Measurements from ENCODE around the gene AKAP8L. TPM values are rescaled to one million over a fixed set of nuclear protein-coding genes. Genes with fewer than 3 reads are reported as not detected.

The AKAP8L gene
- total RNA-seq, 1 experiment from 2014 or later: 106 TPM

GRCh38 chr19:15424121-15424520 lies 5.3 kb upstream of the AKAP8L start (continued):
- TF ChIP-seq, protein P1, sequence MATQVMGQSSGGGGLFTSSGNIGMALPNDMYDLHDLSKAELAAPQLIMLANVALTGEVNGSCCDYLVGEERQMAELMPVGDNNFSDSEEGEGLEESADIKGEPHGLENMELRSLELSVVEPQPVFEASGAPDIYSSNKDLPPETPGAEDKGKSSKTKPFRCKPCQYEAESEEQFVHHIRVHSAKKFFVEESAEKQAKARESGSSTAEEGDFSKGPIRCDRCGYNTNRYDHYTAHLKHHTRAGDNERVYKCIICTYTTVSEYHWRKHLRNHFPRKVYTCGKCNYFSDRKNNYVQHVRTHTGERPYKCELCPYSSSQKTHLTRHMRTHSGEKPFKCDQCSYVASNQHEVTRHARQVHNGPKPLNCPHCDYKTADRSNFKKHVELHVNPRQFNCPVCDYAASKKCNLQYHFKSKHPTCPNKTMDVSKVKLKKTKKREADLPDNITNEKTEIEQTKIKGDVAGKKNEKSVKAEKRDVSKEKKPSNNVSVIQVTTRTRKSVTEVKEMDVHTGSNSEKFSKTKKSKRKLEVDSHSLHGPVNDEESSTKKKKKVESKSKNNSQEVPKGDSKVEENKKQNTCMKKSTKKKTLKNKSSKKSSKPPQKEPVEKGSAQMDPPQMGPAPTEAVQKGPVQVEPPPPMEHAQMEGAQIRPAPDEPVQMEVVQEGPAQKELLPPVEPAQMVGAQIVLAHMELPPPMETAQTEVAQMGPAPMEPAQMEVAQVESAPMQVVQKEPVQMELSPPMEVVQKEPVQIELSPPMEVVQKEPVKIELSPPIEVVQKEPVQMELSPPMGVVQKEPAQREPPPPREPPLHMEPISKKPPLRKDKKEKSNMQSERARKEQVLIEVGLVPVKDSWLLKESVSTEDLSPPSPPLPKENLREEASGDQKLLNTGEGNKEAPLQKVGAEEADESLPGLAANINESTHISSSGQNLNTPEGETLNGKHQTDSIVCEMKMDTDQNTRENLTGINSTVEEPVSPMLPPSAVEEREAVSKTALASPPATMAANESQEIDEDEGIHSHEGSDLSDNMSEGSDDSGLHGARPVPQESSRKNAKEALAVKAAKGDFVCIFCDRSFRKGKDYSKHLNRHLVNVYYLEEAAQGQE (IDR thresholded peaks at IDR 0.05; ENCODE audit: low read depth): no peak
- TF ChIP-seq FOSL1 (IDR thresholded peaks at IDR 0.05; ENCODE audit: low read depth): no peak
- TF ChIP-seq ZBTB33 (IDR thresholded peaks at IDR 0.05; ENCODE audit: extremely low read depth, insufficient replicate concordance, low read length): no peak
- no peak for TF ChIP-seq SRF (IDR thresholded peaks at IDR 0.05; ENCODE audit: low read depth)

GRCh38 chr19:15423130-15423529 lies 4.3 kb upstream of the AKAP8L start:
- RAD21 ChIA-PET (ENCODE audit: low non-redundant PET in 1 of 2, low total read pairs in 2 of 2, uncharacterized antibody in 2 of 2, unreplicated experiment in 2 of 2): no interaction called here
- peaks cover 4 to 6% of the 10 kb centered on the region in 2 experiments; a peak in 3 of 4 replicates for H3K4me1 ChIP-seq (ENCODE audit: control insufficient read depth in 1 of 2, insufficient read depth in 2 of 2, low read length in 2 of 2)
- BruUV-seq (replicated peaks): no TSS peak
- ATAC-seq (no peak), DNase-seq (ENCODE audit: low read depth, low spot score) (no peak)
- POLR2A ChIA-PET: no interaction called here
- H3K9ac ChIP-seq (ENCODE audit: low read length): no peak overlapping the region
- peaks cover 16 to 46% of the 10 kb centered on the region in 2 experiments; a peak in 3 of 4 replicates for H3K36me3 ChIP-seq (ENCODE audit: control insufficient read depth in 1 of 2, insufficient read depth in 2 of 2, low read length in 2 of 2)
- CTCF ChIA-PET: no interaction called here
- H3K4me2 ChIP-seq (ENCODE audit: low read length): no peak overlapping the region
- H3K9me3 ChIP-seq (ENCODE audit: control insufficient read depth in 1 of 2, insufficient read depth in 1 of 2, low read depth in 1 of 2, low read length in 2 of 2): no peaks in the 10 kb centered on the region
- peaks cover 19% of the 10 kb centered on the region for H3K79me2 ChIP-seq (ENCODE audit: insufficient read depth, low read length)
- no peak for TF ChIP-seq ZBTB33 (IDR thresholded peaks at IDR 0.05; ENCODE audit: extremely low read depth, insufficient replicate concordance, low read length)
- no peak for TF ChIP-seq CEBPB (IDR thresholded peaks at IDR 0.05; ENCODE audit: low read depth)
- no peaks in the 10 kb centered on the region for H3K27me3 ChIP-seq (ENCODE audit: insufficient read depth, low read length)
- intact Hi-C loops (cut with micrococcal nuclease): no loop called here
- H3K4me3 ChIP-seq (replicated peaks in 1 of 2; ENCODE audit: low read depth in 1 of 2, low read length in 2 of 2): no peak overlapping the region
- no peak overlapping the region for H2AFZ ChIP-seq (ENCODE audit: low read depth, low read length, poor library complexity, severe bottlenecking)
- no peaks in the 10 kb centered on the region for H4K20me1 ChIP-seq (ENCODE audit: insufficient read depth)
- no peaks in the 10 kb centered on the region for H3K9me2 ChIP-seq (ENCODE audit: insufficient read depth)
- H3K27ac ChIP-seq (ENCODE audit: low read depth, low read length): no peak overlapping the region

All from HCT116 (cell line).